H4 (cell line): ENCODE results near the gene SORBS1. TPM values are rescaled to one million over a fixed set of nuclear protein-coding genes. Genes with fewer than 3 reads are reported as not detected.

ENCODE experiments used
- DNase-seq: peaks from one replicate; pipeline ENCODE4 v3.0.0-alpha.2; 2015; ENCODE audit warnings: low spot score
- total RNA-seq: library from RNA; depleted of rRNA; stranded (reverse); fragments of >200 nt; shearing (Covaris generic); gene quantifications from 2 replicates; pipeline ENCODE4 v1.2.3, GENCODE V29; 2014

Gene SORBS1
- total RNA-seq, 1 experiment from 2014 or later: 1.4 TPM

GRCh38 chr10:95414016-95414830 lies 146.9 kb downstream of the SORBS1 start:
- DNase-seq: no peak

GRCh38 chr10:95413588-95413987 lies 147.6 kb downstream of the SORBS1 start:
- DNase-seq: no peak

GRCh38 chr10:95411635-95412034 lies 149.5 kb downstream of the SORBS1 start:
- no peak for DNase-seq

GRCh38 chr10:95408983-95409873 lies 151.9 kb downstream of the SORBS1 start:
- no peak for DNase-seq

- no peak for DNase-seq
Measured at GRCh38 chr10:95408148-95408960, 152.8 kb downstream of the SORBS1 start.

- no peak for DNase-seq
Measured at GRCh38 chr10:95407546-95407945, 153.6 kb downstream of the SORBS1 start.

- peak; percentile 90 for DNase-seq
Measured at GRCh38 chr10:95406651-95407280, 154.4 kb downstream of the SORBS1 start.

GRCh38 chr10:95405655-95406054 lies 155.5 kb downstream of the SORBS1 start:
- DNase-seq: no peak

- no peak for DNase-seq
Measured at GRCh38 chr10:95404864-95405263, 156.3 kb downstream of the SORBS1 start.

- DNase-seq: no peak
Measured at GRCh38 chr10:95404462-95404858, 156.7 kb downstream of the SORBS1 start.

GRCh38 chr10:95403700-95404461 lies 157.3 kb downstream of the SORBS1 start:
- DNase-seq: no peak

GRCh38 chr10:95401704-95402469 lies 159.3 kb downstream of the SORBS1 start:
- no peak for DNase-seq

- DNase-seq: no peak
Measured at GRCh38 chr10:95400787-95401186, 160.4 kb downstream of the SORBS1 start.

- no peak for DNase-seq
Measured at GRCh38 chr10:95399183-95399582, 162.0 kb downstream of the SORBS1 start.

GRCh38 chr10:95397747-95398146 lies 163.4 kb downstream of the SORBS1 start:
- no peak for DNase-seq

GRCh38 chr10:95395947-95396449 lies 165.2 kb downstream of the SORBS1 start:
- no peak for DNase-seq

GRCh38 chr10:95394161-95394880 lies 166.8 kb downstream of the SORBS1 start:
- peak; percentile 68 for DNase-seq

- DNase-seq: no peak
Measured at GRCh38 chr10:95392681-95393164, 168.4 kb downstream of the SORBS1 start.

- no peak for DNase-seq
Measured at GRCh38 chr10:95392217-95392584, 169.0 kb downstream of the SORBS1 start.
